Panc1 (cell line): ENCODE results near the gene FAM83C. TPM values are rescaled to one million over a fixed set of nuclear protein-coding genes. Genes with fewer than 3 reads are reported as not detected.

Experiments
- ATAC-seq: fragments of 200-7000 bp; cut with Tn5 transposase; 2 replicates; pipeline ENCODE4 v1.9.1; 2020; ENCODE audit warnings: mild to moderate bottlenecking, moderate library complexity
- BruUV-seq: library from RNA; stranded (reverse); fragments of 400-500 nt; replicated peaks from 2 replicates; lab custom pipeline; 2021; lab: Mats Ljungman, UMichigan
- CTCF ChIA-PET: fragments of 300-600 bp; sonication (Branson Sonifier 250); formaldehyde crosslinking; loops from one replicate; lab custom pipeline; 2022; ENCODE audit warnings: antibody characterized with exemption; lab: Charles Lee
- POLR2A ChIA-PET: fragments of 300-600 bp; sonication (Branson Sonifier 250); formaldehyde crosslinking; loops from one replicate; lab custom pipeline; 2022; ENCODE audit warnings: antibody characterized with exemption; lab: Charles Lee
- DNase-seq: peaks from one replicate; pipeline ENCODE4 v3.0.0-alpha.2; 2010; ENCODE audit warnings: low read depth, low spot score
- H3K27ac ChIP-seq: 2 replicates; pipeline ENCODE4 v1.5.1; 2011; ENCODE audit warnings: mild to moderate bottlenecking, low read length, inconsistent platforms
- H3K27me3 ChIP-seq: fragments of 200-500 bp; sonication (Bioruptor generic); 2 replicates; pipeline ENCODE4 v1.6.0; 2014; ENCODE audit warnings: low read length, inconsistent platforms; ENCODE audit not compliant: control insufficient read depth, insufficient read depth
- H3K36me3 ChIP-seq: fragments of 200-500 bp; sonication (Bioruptor generic); 2 replicates; pipeline ENCODE4 v1.5.1; 2014; ENCODE audit warnings: inconsistent platforms, mild to moderate bottlenecking, low read length, moderate library complexity; ENCODE audit not compliant: control insufficient read depth, insufficient read depth
- H3K4me1 ChIP-seq: 2 replicates; pipeline ENCODE4 v1.5.1; 2011; ENCODE audit warnings: inconsistent platforms, mild to moderate bottlenecking, low read length, moderate library complexity; ENCODE audit not compliant: control insufficient read depth, insufficient read depth
- H3K4me3 ChIP-seq, 2 experiments: 2 replicates each; pipeline ENCODE4 v1.5.1; 2011 to 2012; ENCODE audit warnings: low read depth in 2 of 2, low read length in 2 of 2, mild to moderate bottlenecking in 2 of 2, inconsistent platforms in 1 of 2, moderate library complexity in 1 of 2
- H3K9me3 ChIP-seq: fragments of 200-500 bp; sonication (Bioruptor generic); 2 replicates; pipeline ENCODE4 v1.5.1; 2014; ENCODE audit warnings: low read depth, mild to moderate bottlenecking, inconsistent platforms, low read length, moderate library complexity; ENCODE audit not compliant: control insufficient read depth, insufficient read depth
- CTCF ChIP-seq: fragments of 450-650 bp; IDR thresholded peaks from 2 replicates; pipeline ENCODE4 v1.5.1; 2017; ENCODE audit warnings: mild to moderate bottlenecking
- POLR2AphosphoS5 ChIP-seq: IDR thresholded peaks from 2 replicates; pipeline ENCODE4 v1.6.1; 2012; ENCODE audit warnings: mild to moderate bottlenecking, low read depth, low read length, moderate library complexity
- REST ChIP-seq, 2 experiments: IDR thresholded peaks; 2 replicates each; pipeline ENCODE4 v1.6.1; 2011 to 2012; ENCODE audit warnings: low read depth in 2 of 2, control low read depth in 1 of 2, low read length in 1 of 2, mild to moderate bottlenecking in 1 of 2, moderate library complexity in 1 of 2; ENCODE audit not compliant: insufficient read depth in 1 of 2
- SIN3A ChIP-seq: IDR thresholded peaks from 2 replicates; pipeline ENCODE4 v1.6.1; 2012; ENCODE audit warnings: low read depth, mild to moderate bottlenecking, low read length, moderate library complexity, borderline replicate concordance; ENCODE audit not compliant: insufficient read depth
- TCF7L2 ChIP-seq: IDR thresholded peaks from 2 replicates; pipeline ENCODE4 v1.6.1; 2011; ENCODE audit warnings: mild to moderate bottlenecking, low read depth, low read length, inconsistent platforms
- in situ Hi-C: cut with HindIII; loops from 2 replicates; pipeline ENCODE4 v1.10.0; 2016; ENCODE audit warnings: low sequenced_read_pairs, low pct_unique_long_range_greater_than_20kb
- intact Hi-C: fragments of 100-400 bp; cut with micrococcal nuclease; formaldehyde crosslinking; loops from one replicate; pipeline ENCODE4 v1.10.0; 2022; ENCODE audit not compliant: unreplicated experiment
- total RNA-seq: library from RNA; stranded (reverse); gene quantifications from one replicate; pipeline ENCODE4 v1.2.1, GENCODE V29; 2021; ENCODE audit not compliant: unreplicated experiment

The FAM83C gene
- total RNA-seq, 1 experiment from 2014 or later: not detected

- intact Hi-C loops (no loop called here), in situ Hi-C loops (no loop called here)
- Histone ChIP-seq H3K4me3 (no peak overlapping the region), H3K27me3 (no peaks in the 10 kb centered on the region), H3K27ac (peak overlapping the region; percentile 84), H3K9me3 (no peaks in the 10 kb centered on the region), H3K36me3 (no peaks in the 10 kb centered on the region), H3K4me1 (peaks cover 35% of the 10 kb centered on the region)
- ChIA-PET POLR2A (interaction anchor here (0.8 to 1.2 kb wide), 2 partner anchors 23 to 33 kb away, joined by 3 to 4 read pairs; no protein-coding TSS in a partner anchor), CTCF (interaction anchor here (0.6 to 0.9 kb wide), 2 partner anchors 17 to 64 kb away, joined by 3 to 6 read pairs; no protein-coding TSS in a partner anchor)
- no peak for TF ChIP-seq POLR2AphosphoS5
- no peak for TF ChIP-seq TCF7L2
- TF ChIP-seq REST (IDR thresholded peaks at IDR 0.05; ENCODE audit: insufficient read depth in 1 of 2, low read depth in 2 of 2, low read length in 1 of 2): no peak
- no peak for TF ChIP-seq SIN3A
- no peak for TF ChIP-seq CTCF
- no TSS peak for BruUV-seq
- ATAC-seq (peak; percentile 69), DNase-seq (no peak)
Observed at GRCh38 chr20:35320396-35321126, 28.3 kb upstream of the FAM83C start.

- Histone ChIP-seq H3K36me3 (no peaks in the 10 kb centered on the region), H3K4me1 (peaks cover 35% of the 10 kb centered on the region), H3K9me3 (no peaks in the 10 kb centered on the region), H3K4me3 (no peak overlapping the region), H3K27me3 (no peaks in the 10 kb centered on the region), H3K27ac (peak overlapping the region; percentile 84)
- TF ChIP-seq CTCF: no peak
- no peak for TF ChIP-seq POLR2AphosphoS5
- TF ChIP-seq REST (IDR thresholded peaks at IDR 0.05; ENCODE audit: insufficient read depth in 1 of 2, low read depth in 2 of 2, low read length in 1 of 2): no peak
- TF ChIP-seq SIN3A: no peak
- no peak for TF ChIP-seq TCF7L2
- BruUV-seq: no TSS peak
- intact Hi-C loops (no loop called here), in situ Hi-C loops (no loop called here)
- no peak for DNase-seq
- POLR2A ChIA-PET: no interaction called here
- peak; percentile 33; the same call in 1 of the 2 replicates for ATAC-seq
- CTCF ChIA-PET: interaction anchor here (0.9 kb wide), 1 partner anchor 16 kb away, joined by 3 read pairs; no protein-coding TSS in a partner anchor
Observed at GRCh38 chr20:35319871-35320197, 27.6 kb upstream of the FAM83C start.
